Fibroblast of villous mesenchyme (primary cell): ENCODE measurements around the gene YAP1. TPM values are rescaled to one million over a fixed set of nuclear protein-coding genes. Genes with fewer than 3 reads are reported as not detected.

Experiments
- DNase-seq: peaks from one replicate; pipeline ENCODE4 v3.0.0-alpha.2; 2010; ENCODE audit warnings: low read depth
- H3K4me3 ChIP-seq: 2 replicates; pipeline ENCODE4 v1.5.1; 2011; ENCODE audit warnings: low read depth, mild to moderate bottlenecking, low read length
- total RNA-seq: library from RNA; depleted of rRNA; stranded (reverse); fragments of >200 nt; gene quantifications from 2 replicates; pipeline ENCODE4 v1.2.3, GENCODE V29; 2012
- TF ChIP-seq, protein P1 (sequence below): IDR thresholded peaks from 2 replicates; pipeline ENCODE4 v1.5.1; 2012; ENCODE audit warnings: low read depth, mild to moderate bottlenecking, low read length; ENCODE audit not compliant: insufficient read depth

The YAP1 gene
- total RNA-seq, 1 donor, result 148 TPM

DNA sequence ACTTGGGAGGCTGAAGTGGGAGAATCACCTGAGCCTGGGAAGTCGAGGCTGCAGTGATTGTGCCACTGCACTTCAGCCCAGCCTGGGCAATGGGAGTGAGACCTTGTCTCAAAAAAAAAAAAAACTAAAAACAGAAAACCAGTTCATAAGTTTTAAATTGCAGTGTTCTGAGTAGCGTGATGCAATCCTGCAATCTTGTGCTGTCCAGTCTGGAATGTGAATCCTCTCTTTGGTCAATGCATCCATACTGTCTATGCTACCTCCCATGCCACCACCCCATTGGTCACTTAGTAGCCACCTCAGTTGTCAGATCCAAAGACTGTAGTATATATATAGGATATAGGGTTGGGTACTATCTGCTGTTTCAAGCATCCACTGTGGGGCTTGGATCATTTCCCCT, 11.1 kb downstream of the YAP1 start:
- TF ChIP-seq, protein P1, sequence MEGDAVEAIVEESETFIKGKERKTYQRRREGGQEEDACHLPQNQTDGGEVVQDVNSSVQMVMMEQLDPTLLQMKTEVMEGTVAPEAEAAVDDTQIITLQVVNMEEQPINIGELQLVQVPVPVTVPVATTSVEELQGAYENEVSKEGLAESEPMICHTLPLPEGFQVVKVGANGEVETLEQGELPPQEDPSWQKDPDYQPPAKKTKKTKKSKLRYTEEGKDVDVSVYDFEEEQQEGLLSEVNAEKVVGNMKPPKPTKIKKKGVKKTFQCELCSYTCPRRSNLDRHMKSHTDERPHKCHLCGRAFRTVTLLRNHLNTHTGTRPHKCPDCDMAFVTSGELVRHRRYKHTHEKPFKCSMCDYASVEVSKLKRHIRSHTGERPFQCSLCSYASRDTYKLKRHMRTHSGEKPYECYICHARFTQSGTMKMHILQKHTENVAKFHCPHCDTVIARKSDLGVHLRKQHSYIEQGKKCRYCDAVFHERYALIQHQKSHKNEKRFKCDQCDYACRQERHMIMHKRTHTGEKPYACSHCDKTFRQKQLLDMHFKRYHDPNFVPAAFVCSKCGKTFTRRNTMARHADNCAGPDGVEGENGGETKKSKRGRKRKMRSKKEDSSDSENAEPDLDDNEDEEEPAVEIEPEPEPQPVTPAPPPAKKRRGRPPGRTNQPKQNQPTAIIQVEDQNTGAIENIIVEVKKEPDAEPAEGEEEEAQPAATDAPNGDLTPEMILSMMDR, result no peak
- peak; percentile 52 for DNase-seq
- H3K4me3 ChIP-seq, result no peak overlapping the region

DNA sequence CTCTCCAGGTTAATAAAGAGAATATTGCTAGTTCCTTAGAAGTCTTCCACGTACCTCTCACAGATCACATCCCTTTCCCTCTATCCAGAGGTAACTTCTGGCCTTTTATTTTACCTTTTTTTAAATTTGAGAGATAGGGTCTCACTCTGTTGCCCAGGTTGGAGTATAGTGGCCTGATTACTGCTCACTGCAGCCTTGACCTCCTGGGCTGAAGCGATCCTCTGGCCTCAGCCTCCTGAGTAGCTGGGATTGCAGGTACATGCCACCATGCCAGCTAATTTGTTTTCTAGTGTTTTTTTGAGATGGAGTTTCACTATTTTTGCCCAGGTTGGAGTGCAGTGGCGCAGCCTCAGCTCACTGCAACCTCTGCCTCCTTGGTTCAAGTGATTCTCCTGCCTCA, 24.4 kb downstream of the YAP1 start:
- TF ChIP-seq, protein P1, result no peak
- no peak for DNase-seq
- H3K4me3 ChIP-seq, result no peak overlapping the region

DNA sequence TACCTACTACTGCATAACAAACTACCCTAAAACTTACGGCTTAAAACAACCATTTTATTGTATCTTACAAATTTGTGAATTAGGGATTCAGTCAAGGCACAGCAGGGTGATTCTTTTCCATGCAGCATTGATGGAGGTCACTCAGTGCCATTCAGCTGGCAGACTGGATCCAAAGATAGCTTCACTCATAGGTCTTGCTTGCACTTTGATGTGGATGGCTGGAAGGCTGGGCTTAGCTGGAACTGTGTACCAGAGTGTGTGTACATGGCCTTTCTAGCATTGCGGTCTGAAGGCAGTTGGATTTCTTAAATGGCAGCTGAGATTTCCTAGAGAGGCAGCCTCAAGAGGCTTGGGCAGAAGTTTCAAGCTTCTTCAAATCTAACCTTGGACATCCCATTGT, 25.0 kb downstream of the YAP1 start:
- TF ChIP-seq, protein P1, result no peak
- H3K4me3 ChIP-seq, result no peak overlapping the region

DNA sequence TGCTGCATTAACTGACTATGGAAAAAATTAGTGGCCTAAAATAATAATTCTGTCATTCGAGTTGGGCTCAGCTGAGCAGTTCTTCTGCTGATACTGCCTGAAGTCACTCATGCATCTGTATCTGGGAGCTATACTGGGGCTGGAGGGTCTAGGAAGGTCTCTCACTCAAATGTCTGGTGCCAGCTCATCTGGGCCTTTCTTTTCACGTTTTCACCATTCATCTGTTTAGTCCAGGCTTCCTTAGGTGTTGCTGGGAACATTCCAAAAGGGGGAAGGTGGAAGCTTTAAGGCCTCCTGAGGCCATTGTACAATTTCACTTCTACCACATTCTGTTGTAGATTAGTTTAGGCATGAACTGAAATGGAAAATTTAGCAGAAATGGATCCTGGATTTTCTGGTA, 28.0 kb downstream of the YAP1 start:
- DNase-seq, result no peak
- no peak overlapping the region for H3K4me3 ChIP-seq

More for the DNA sequence above, 25.0 kb downstream of the YAP1 start:
- no peak for DNase-seq

DNA sequence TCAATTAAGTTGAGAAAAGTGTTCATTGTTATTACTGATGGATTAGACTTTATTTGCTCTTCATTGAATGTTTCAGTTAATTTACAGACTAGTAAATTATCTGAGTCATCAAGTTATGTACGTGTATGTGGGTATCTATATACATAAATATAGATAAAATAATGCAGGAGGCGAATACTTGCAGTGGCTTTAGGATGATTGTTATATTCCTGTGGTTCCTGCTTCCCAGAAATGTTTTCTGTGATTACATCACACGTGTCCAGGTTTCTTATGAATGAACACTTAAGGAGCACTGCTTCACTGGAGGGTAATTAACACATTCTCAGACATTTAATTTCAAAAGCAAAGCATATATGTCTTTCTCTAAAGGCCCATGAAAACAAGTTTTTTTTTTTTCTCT, 28.4 kb downstream of the YAP1 start:
- TF ChIP-seq, protein P1, result no peak
- peak; percentile 94 for DNase-seq
- no peak overlapping the region for H3K4me3 ChIP-seq

More for the DNA sequence above, 28.0 kb downstream of the YAP1 start:
- TF ChIP-seq, protein P1, result no peak

DNA sequence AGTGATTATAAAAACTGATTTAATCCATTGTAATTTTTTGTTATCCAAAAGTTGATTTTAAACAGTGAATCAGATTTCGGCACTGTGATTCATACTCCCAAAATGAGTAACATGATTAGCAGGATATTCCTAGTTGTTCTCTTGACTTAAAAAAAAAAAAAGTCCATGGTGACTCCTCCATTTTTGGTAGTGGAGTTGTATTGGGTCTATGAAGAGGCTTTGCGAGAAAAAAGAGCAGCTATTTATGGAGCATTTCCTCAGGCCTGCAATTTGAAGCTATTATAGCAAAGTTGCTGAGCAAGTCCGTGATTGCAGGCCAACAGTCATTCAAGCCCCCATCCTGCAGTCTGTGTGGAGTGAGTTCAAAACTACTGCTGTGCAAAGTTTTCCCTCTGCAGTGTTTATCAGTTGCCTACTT, 28.8 kb downstream of the YAP1 start:
- H3K4me3 ChIP-seq, result peak overlapping the region; percentile 30
- TF ChIP-seq, protein P1, result no peak
- DNase-seq, result peak; percentile 78

DNA sequence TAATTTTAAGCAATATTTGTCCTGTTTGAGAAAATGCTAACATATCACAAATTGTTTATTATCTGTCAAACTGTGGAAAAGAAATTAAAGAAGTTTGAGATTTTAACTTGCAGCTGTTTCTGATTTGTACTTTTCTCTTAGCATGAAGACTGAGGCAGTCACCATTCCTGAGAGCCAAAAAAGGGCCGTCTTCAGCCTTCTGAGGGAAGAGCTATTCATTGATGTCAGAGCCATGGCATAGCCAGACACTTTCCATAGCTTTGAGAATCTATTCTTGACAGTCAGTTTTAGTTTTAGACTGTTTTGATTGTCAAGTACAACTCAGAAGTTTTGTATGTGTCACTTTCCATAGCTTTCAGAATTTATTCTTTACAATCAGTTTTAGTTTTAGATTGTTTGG, 32.1 kb downstream of the YAP1 start:
- DNase-seq, result no peak
- no peak overlapping the region for H3K4me3 ChIP-seq
- TF ChIP-seq, protein P1, result no peak
